ENCODE measurements around the gene TBRG4.

GRCh38 chr7:45125193-45125904 lies 13.9 kb upstream of the TBRG4 start:
- TF ChIP-seq CTCF (IDR thresholded peaks at IDR 0.05) (no peak), ZFX (IDR thresholded peaks at IDR 0.05; ENCODE audit: borderline replicate concordance) (no peak)

Measured in 22Rv1 (cell line).